Heart right ventricle (tissue), 16 donors: ENCODE measurements around the gene PODXL2. TPM values are rescaled to one million over a fixed set of nuclear protein-coding genes. Genes with fewer than 3 reads are reported as not detected.

Experiments
- ATAC-seq, 8 donors: fragments of 200-7000 bp; cut with Tn5 transposase; one replicate each; pipeline ENCODE4 v1.9.1; 2020; ENCODE audit warnings: mild to moderate bottlenecking in 8 of 8, moderate library complexity in 8 of 8, moderate number of reproducible peaks in 1 of 8
- DNase-seq, 2 donors: peaks; one replicate each; pipeline ENCODE4 v3.0.0-alpha.2; 2020
- H3K27ac ChIP-seq, 10 donors: fragments of 200-600 bp; sonication (generic) in 2 of 10; one replicate each; pipeline versions ENCODE4 v1.5.0 to v1.8.0; 2020 to 2022; ENCODE audit warnings: mild to moderate bottlenecking in 3 of 10
- H3K27me3 ChIP-seq, 7 donors: fragments of 200-600 bp; one replicate each; pipeline ENCODE4 v1.8.0; 2021 to 2022; ENCODE audit warnings: mild to moderate bottlenecking in 2 of 7
- H3K36me3 ChIP-seq, 9 donors: fragments of 200-600 bp; sonication (generic) in 1 of 9; one replicate each; pipeline versions ENCODE4 v1.5.0 to v1.8.0; 2020 to 2022; ENCODE audit warnings: mild to moderate bottlenecking in 2 of 9
- H3K4me1 ChIP-seq, 9 donors: fragments of 200-600 bp; sonication (generic) in 1 of 9; one replicate each; pipeline versions ENCODE4 v1.5.0 to v1.8.0; 2020 to 2022; ENCODE audit warnings: mild to moderate bottlenecking in 4 of 9
- H3K4me3 ChIP-seq, 10 donors: fragments of 200-600 bp; sonication (generic) in 2 of 10; one replicate each; pipeline versions ENCODE4 v1.5.0 to v1.8.0; 2020 to 2022; ENCODE audit warnings: mild to moderate bottlenecking in 7 of 10, moderate library complexity in 2 of 10
- H3K9me3 ChIP-seq, 11 donors: fragments of 200-600 bp in 10 of 11; sonication (generic) in 2 of 11; one replicate each; pipeline versions ENCODE4 v1.5.0 to v1.8.0; 2013 to 2022; ENCODE audit warnings: mild to moderate bottlenecking in 2 of 11, control low read depth in 1 of 11, moderate library complexity in 1 of 11
- WGBS, 2 donors: extraction: QIAGEN DNeasy Blood & Tissue Kit; methylation state at CpG; one replicate each; pipeline ENCODE4 v1.1.7; 2013; ENCODE audit warnings: inconsistent platforms in 1 of 2; 5-methylcytosine and 5-hydroxymethylcytosine counted together
- intact Hi-C, 10 donors: fragments of 100-400 bp; cut with DNase I; formaldehyde crosslinking; loops; one replicate each; pipeline versions ENCODE4 v1.11.1 to v1.14.2; 2022
- polyA plus RNA-seq, 2 donors: library from polyadenylated mRNA; stranded (reverse); fragments of 200-250 nt; gene quantifications; one replicate each; pipeline ENCODE4 v1.2.3, GENCODE V29; 2013
- total RNA-seq, 10 donors: library from RNA; stranded (reverse); fragmentation: NEBNext Ultra II Directional in 3 of 10; extraction: Animal tissue kit (Norgen Biotek cat#: 25700) in 3 of 10; gene quantifications; one replicate each; pipeline versions ENCODE4 v1.2.1 to v1.2.4, GENCODE V29; 2021 to 2023
- TF ChIP-seq, protein P1 (sequence below), 9 donors: fragments of 200-600 bp; sonication (generic) in 2 of 9; IDR thresholded peaks; one replicate each; pipeline versions ENCODE4 v1.5.0 to v1.8.0; 2021 to 2022; ENCODE audit warnings: antibody characterized with exemption in 9 of 9, mild to moderate bottlenecking in 5 of 9, moderate library complexity in 1 of 9
- donor health status: Arrhythmogenic right ventricular cardiomyopathy.
- donor health status: ischemic (EF 13 %, LVEDD 7.1; RV severe dilation, severe dysfunction).
- donor health status: healthy with polysubstance abuse.
- donor health status: DM: no; HTN: yes; CAD: no.
- donor health status: DM: no; HTN: no; CAD: no.
- donor health status: ischemic (EF 25% LVEDD 6.9; RV normal size, moderate dysfunction).
- donor health status: ischemic (EF 25% LVEDD 5.7; RV mildly dilated, moderate dysfunction).
- donor health status: healthy.
- donor health status: DM: yes; HTN: yes; CAD: no.
- donor health status: Ischemic cardiomyopathy.
- donor health status: ischemic (EF 35%, LVEDD 5.7; RV mildly dilated, moderate dysfunction).
- donor health status: nonischemic (EF 11% LVEDD 7.7; RV severe dilation, severe dysfunction).
- donor health status: DM: yes; HTN: yes; CAD: no.
- donor health status: PGD.
- donor health status: ischemic (EF 29% LVEDD 5.4; RV normal size, mild dysfunction).
- donor health status: nonischemic (EF 23%, LVEDD 6.1; RV moderate dilation, normal function).

The PODXL2 gene
- total and polyA plus RNA-seq, 12 donors: 0.42 to 4.0 (median 1.5) TPM

- WGBS, 2 donors: 44 to 61% methylated on average over 8 of the region's 8 CpGs
- TF ChIP-seq, protein P1, sequence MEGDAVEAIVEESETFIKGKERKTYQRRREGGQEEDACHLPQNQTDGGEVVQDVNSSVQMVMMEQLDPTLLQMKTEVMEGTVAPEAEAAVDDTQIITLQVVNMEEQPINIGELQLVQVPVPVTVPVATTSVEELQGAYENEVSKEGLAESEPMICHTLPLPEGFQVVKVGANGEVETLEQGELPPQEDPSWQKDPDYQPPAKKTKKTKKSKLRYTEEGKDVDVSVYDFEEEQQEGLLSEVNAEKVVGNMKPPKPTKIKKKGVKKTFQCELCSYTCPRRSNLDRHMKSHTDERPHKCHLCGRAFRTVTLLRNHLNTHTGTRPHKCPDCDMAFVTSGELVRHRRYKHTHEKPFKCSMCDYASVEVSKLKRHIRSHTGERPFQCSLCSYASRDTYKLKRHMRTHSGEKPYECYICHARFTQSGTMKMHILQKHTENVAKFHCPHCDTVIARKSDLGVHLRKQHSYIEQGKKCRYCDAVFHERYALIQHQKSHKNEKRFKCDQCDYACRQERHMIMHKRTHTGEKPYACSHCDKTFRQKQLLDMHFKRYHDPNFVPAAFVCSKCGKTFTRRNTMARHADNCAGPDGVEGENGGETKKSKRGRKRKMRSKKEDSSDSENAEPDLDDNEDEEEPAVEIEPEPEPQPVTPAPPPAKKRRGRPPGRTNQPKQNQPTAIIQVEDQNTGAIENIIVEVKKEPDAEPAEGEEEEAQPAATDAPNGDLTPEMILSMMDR (IDR thresholded peaks at IDR 0.05): no peak
- H3K27ac ChIP-seq: peak overlapping the region; percentile 24 to 99 (median 80)
- DNase-seq (no peak), ATAC-seq (no peak)
- intact Hi-C loops: no loop called here
- peaks cover 0 to 88% (median 11%) of the 10 kb centered on the region in 9 donors for H3K36me3 ChIP-seq
- no peaks in the 10 kb centered on the region for H3K27me3 ChIP-seq
- H3K4me3 ChIP-seq: no peak overlapping the region
- H3K9me3 ChIP-seq: no peaks in the 10 kb centered on the region
- H3K4me1 ChIP-seq: peaks cover 6 to 99% (median 73%) of the 10 kb centered on the region in 9 donors
These were observed 86.5 kb downstream of the PODXL2 start for GRCh38 chr3:127715532-127715931.

GRCh38 chr3:127716384-127716783 is 87.4 kb downstream of the PODXL2 start:
- H3K36me3 ChIP-seq: peaks cover 0 to 89% (median 16%) of the 10 kb centered on the region in 9 donors
- H3K4me1 ChIP-seq: peaks cover 6 to 93% (median 67%) of the 10 kb centered on the region in 9 donors

GRCh38 chr3:127717357-127718244 is 88.6 kb downstream of the PODXL2 start:
- TF ChIP-seq, protein P1 (IDR thresholded peaks at IDR 0.05): no peak
- no peaks in the 10 kb centered on the region for H3K27me3 ChIP-seq
- H3K27ac ChIP-seq: peak overlapping the region in 9 of 10 donors; percentile 64 to 99 (median 82)
- no peak overlapping the region for H3K4me3 ChIP-seq
- peaks cover 0 to 92% (median 21%) of the 10 kb centered on the region in 9 donors for H3K36me3 ChIP-seq
- intact Hi-C loops: no loop called here
- ATAC-seq: no peak
- H3K9me3 ChIP-seq: no peaks in the 10 kb centered on the region
- 70 to 76% methylated on average over 14 of the region's 14 CpGs for WGBS, 2 donors
- DNase-seq: no peak
- peaks cover 4 to 93% (median 71%) of the 10 kb centered on the region in 9 donors for H3K4me1 ChIP-seq

More at GRCh38 chr3:127716384-127716783, 87.4 kb downstream of the PODXL2 start:
- no peak for ATAC-seq
- H3K27me3 ChIP-seq: no peaks in the 10 kb centered on the region
- 91 to 95% methylated on average over 6 of the region's 6 CpGs for WGBS, 2 donors
- TF ChIP-seq, protein P1 (IDR thresholded peaks at IDR 0.05): no peak
- DNase-seq: no peak
- intact Hi-C loops: no loop called here
- no peaks in the 10 kb centered on the region for H3K9me3 ChIP-seq
- H3K4me3 ChIP-seq: no peak overlapping the region
- peak overlapping the region; percentile 18 to 99 (median 80) for H3K27ac ChIP-seq

- no peaks in the 10 kb centered on the region for H3K9me3 ChIP-seq
- no peak for ATAC-seq
- H3K36me3 ChIP-seq: peaks cover 0 to 87% (median 21%) of the 10 kb centered on the region in 9 donors
- TF ChIP-seq, protein P1 (IDR thresholded peaks at IDR 0.05): no peak
- 85 to 90% methylated on average over 7 of the region's 7 CpGs for WGBS, 2 donors
- intact Hi-C loops: no loop called here
- peaks cover 7 to 93% (median 71%) of the 10 kb centered on the region in 9 donors for H3K4me1 ChIP-seq
- no peaks in the 10 kb centered on the region for H3K27me3 ChIP-seq
- no peak overlapping the region for H3K4me3 ChIP-seq
- H3K27ac ChIP-seq: peak overlapping the region in 9 of 10 donors; percentile 40 to 99 (median 82)
- DNase-seq: no peak
These were observed 89.4 kb downstream of the PODXL2 start for GRCh38 chr3:127718245-127718915.
